ENCODE measurements around the gene PAM. TPM values are rescaled to one million over a fixed set of nuclear protein-coding genes. Genes with fewer than 3 reads are reported as not detected.

The PAM gene
- total RNA-seq, 1 experiment from 2014 or later, result 190 TPM

- Histone ChIP-seq H3K9me3 (ENCODE audit: low read depth, low read length, poor library complexity, severe bottlenecking) (no peaks in the 10 kb centered on the region), H3K36me3 (ENCODE audit: insufficient read depth, low read length, poor library complexity, severe bottlenecking) (peaks cover 1% of the 10 kb centered on the region), H3K27ac (ENCODE audit: low read depth, low read length, poor library complexity, severe bottlenecking) (no peak overlapping the region), H3K4me1 (ENCODE audit: insufficient read depth, low read length, poor library complexity, severe bottlenecking) (peaks cover 36% of the 10 kb centered on the region), H3K27me3 (replicated peaks; ENCODE audit: insufficient read depth, low read depth, low read length, poor library complexity) (no peaks in the 10 kb centered on the region), H3K4me3 (ENCODE audit: low read depth, low read length, poor library complexity, severe bottlenecking) (no peak overlapping the region)
- no peak for DNase-seq (ENCODE audit: low spot score)
- no TSS peak for BruUV-seq (replicated peaks)
- ChIA-PET CTCF (no interaction called here), POLR2A (ENCODE audit: low non-redundant PET) (no interaction called here)
- TF ChIP-seq, protein P1, sequence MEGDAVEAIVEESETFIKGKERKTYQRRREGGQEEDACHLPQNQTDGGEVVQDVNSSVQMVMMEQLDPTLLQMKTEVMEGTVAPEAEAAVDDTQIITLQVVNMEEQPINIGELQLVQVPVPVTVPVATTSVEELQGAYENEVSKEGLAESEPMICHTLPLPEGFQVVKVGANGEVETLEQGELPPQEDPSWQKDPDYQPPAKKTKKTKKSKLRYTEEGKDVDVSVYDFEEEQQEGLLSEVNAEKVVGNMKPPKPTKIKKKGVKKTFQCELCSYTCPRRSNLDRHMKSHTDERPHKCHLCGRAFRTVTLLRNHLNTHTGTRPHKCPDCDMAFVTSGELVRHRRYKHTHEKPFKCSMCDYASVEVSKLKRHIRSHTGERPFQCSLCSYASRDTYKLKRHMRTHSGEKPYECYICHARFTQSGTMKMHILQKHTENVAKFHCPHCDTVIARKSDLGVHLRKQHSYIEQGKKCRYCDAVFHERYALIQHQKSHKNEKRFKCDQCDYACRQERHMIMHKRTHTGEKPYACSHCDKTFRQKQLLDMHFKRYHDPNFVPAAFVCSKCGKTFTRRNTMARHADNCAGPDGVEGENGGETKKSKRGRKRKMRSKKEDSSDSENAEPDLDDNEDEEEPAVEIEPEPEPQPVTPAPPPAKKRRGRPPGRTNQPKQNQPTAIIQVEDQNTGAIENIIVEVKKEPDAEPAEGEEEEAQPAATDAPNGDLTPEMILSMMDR (conservative IDR thresholded peaks at IDR 0.05; ENCODE audit: low read depth, low read length), result no peak
- TF ChIP-seq EZH2 (IDR thresholded peaks at IDR 0.05; ENCODE audit: borderline replicate concordance, low read depth, low read length, poor library complexity, severe bottlenecking), result no peak
- intact Hi-C loops (cut with micrococcal nuclease; ENCODE audit: unreplicated experiment), result loop anchor here (10.0 kb wide), 1 partner anchor 345 kb away; no protein-coding TSS in a partner anchor
These were observed 34.4 kb downstream of the PAM start for GRCh38 chr5:102789469-102789868.

GRCh38 chr5:102790748-102791147, 35.6 kb downstream of the PAM start:
- Histone ChIP-seq H3K27ac (ENCODE audit: low read depth, low read length, poor library complexity, severe bottlenecking) (no peak overlapping the region), H3K27me3 (replicated peaks; ENCODE audit: insufficient read depth, low read depth, low read length, poor library complexity) (no peaks in the 10 kb centered on the region), H3K9me3 (ENCODE audit: low read depth, low read length, poor library complexity, severe bottlenecking) (no peaks in the 10 kb centered on the region), H3K4me3 (ENCODE audit: low read depth, low read length, poor library complexity, severe bottlenecking) (no peak overlapping the region), H3K36me3 (ENCODE audit: insufficient read depth, low read length, poor library complexity, severe bottlenecking) (no peaks in the 10 kb centered on the region), H3K4me1 (ENCODE audit: insufficient read depth, low read length, poor library complexity, severe bottlenecking) (peaks cover 45% of the 10 kb centered on the region)
- TF ChIP-seq, protein P1 (conservative IDR thresholded peaks at IDR 0.05; ENCODE audit: low read depth, low read length), result no peak
- no peak for TF ChIP-seq EZH2 (IDR thresholded peaks at IDR 0.05; ENCODE audit: borderline replicate concordance, low read depth, low read length, poor library complexity, severe bottlenecking)
- CTCF ChIA-PET, result no interaction called here
- no peak for DNase-seq (ENCODE audit: low spot score)
- no TSS peak for BruUV-seq (replicated peaks)
- POLR2A ChIA-PET (ENCODE audit: low non-redundant PET), result no interaction called here
- intact Hi-C loops (cut with micrococcal nuclease; ENCODE audit: unreplicated experiment), result loop anchor here (5.0 kb wide), 1 partner anchor 208 kb away; no protein-coding TSS in a partner anchor

DNA sequence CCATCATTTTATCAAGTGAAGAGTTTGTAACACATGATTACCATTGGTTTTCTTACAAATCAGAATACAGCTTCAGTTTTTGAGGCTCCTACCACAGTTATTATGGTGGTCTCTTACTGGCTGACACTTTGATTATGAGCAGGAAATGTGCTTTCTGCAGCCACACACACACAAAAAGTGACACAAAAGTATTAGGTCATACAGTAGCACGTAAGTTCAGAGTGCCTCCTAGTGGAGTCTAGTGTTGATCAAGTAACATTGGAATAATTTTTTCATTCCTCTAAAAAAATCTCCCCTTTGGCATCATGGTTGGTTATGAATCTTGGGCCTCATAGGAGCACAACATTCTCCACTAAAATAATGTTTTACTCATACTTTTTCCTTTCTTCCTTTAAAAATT, 37.6 kb downstream of the PAM start:
- no peaks in the 10 kb centered on the region for H3K27me3 ChIP-seq (replicated peaks; ENCODE audit: insufficient read depth, low read depth, low read length, poor library complexity)
- intact Hi-C loops (cut with micrococcal nuclease; ENCODE audit: unreplicated experiment), result loop anchor here (5.0 kb wide), 1 partner anchor 210 kb away; no protein-coding TSS in a partner anchor
- CTCF ChIA-PET, result no interaction called here
- H3K27ac ChIP-seq (ENCODE audit: low read depth, low read length, poor library complexity, severe bottlenecking), result no peak overlapping the region
- peaks cover 59% of the 10 kb centered on the region for H3K4me1 ChIP-seq (ENCODE audit: insufficient read depth, low read length, poor library complexity, severe bottlenecking)
- POLR2A ChIA-PET (ENCODE audit: low non-redundant PET), result no interaction called here
- H3K4me3 ChIP-seq (ENCODE audit: low read depth, low read length, poor library complexity, severe bottlenecking), result no peak overlapping the region
- DNase-seq (ENCODE audit: low spot score), result peak; percentile 61
- H3K36me3 ChIP-seq (ENCODE audit: insufficient read depth, low read length, poor library complexity, severe bottlenecking), result no peaks in the 10 kb centered on the region
- no TSS peak for BruUV-seq (replicated peaks)
- TF ChIP-seq, protein P1 (conservative IDR thresholded peaks at IDR 0.05; ENCODE audit: low read depth, low read length), result peak; percentile 55
- no peak for TF ChIP-seq EZH2 (IDR thresholded peaks at IDR 0.05; ENCODE audit: borderline replicate concordance, low read depth, low read length, poor library complexity, severe bottlenecking)
- no peaks in the 10 kb centered on the region for H3K9me3 ChIP-seq (ENCODE audit: low read depth, low read length, poor library complexity, severe bottlenecking)

Data from A673 (cell line).